Astrocyte of the cerebellum (primary cell): ENCODE measurements around the gene TDRD1.

ENCODE experiments used
- DNase-seq: peaks from one replicate; pipeline ENCODE4 v3.0.0-alpha.2; 2011; ENCODE audit warnings: low read depth
- H3K4me3 ChIP-seq: 2 replicates; pipeline ENCODE4 v1.5.1; 2011; ENCODE audit warnings: mild to moderate bottlenecking, low read depth, low read length, moderate library complexity
- CTCF ChIP-seq: IDR thresholded peaks from 2 replicates; pipeline ENCODE4 v1.5.1; 2012; ENCODE audit warnings: low read length, low read depth, moderate library complexity, mild to moderate bottlenecking; ENCODE audit errors: missing control alignments
- in situ Hi-C: cut with HindIII; loops from 2 replicates; pipeline ENCODE4 v1.10.0; 2017; ENCODE audit warnings: low sequenced_read_pairs

TDRD1 gene

GRCh38 chr10:114243661-114244060 is 64.5 kb downstream of the TDRD1 start:
- TF ChIP-seq CTCF, result no peak
- in situ Hi-C loops, result no loop called here
- H3K4me3 ChIP-seq, result no peak overlapping the region
- DNase-seq, result no peak

- DNase-seq, result no peak
- no peak overlapping the region for H3K4me3 ChIP-seq
- in situ Hi-C loops, result no loop called here
- TF ChIP-seq CTCF, result no peak
These were observed 65.0 kb downstream of the TDRD1 start for GRCh38 chr10:114244126-114244525.

- DNase-seq, result no peak
- H3K4me3 ChIP-seq, result no peak overlapping the region
- TF ChIP-seq CTCF, result no peak
- in situ Hi-C loops, result no loop called here
These were observed 66.1 kb downstream of the TDRD1 start for GRCh38 chr10:114245121-114245791.

GRCh38 chr10:114246679-114247305 is 67.6 kb downstream of the TDRD1 start:
- in situ Hi-C loops, result no loop called here
- no peak overlapping the region for H3K4me3 ChIP-seq

GRCh38 chr10:114250236-114250635 is 71.1 kb downstream of the TDRD1 start:
- TF ChIP-seq CTCF, result no peak
- in situ Hi-C loops, result no loop called here
- no peak overlapping the region for H3K4me3 ChIP-seq
- DNase-seq, result no peak

More at GRCh38 chr10:114246679-114247305, 67.6 kb downstream of the TDRD1 start:
- DNase-seq, result no peak
- TF ChIP-seq CTCF, result no peak

- no peak overlapping the region for H3K4me3 ChIP-seq
- TF ChIP-seq CTCF, result no peak
- in situ Hi-C loops, result no loop called here
- DNase-seq, result no peak
These were observed 71.6 kb downstream of the TDRD1 start for GRCh38 chr10:114250716-114251115.
